ENCODE data around the gene FADS2.

DNA sequence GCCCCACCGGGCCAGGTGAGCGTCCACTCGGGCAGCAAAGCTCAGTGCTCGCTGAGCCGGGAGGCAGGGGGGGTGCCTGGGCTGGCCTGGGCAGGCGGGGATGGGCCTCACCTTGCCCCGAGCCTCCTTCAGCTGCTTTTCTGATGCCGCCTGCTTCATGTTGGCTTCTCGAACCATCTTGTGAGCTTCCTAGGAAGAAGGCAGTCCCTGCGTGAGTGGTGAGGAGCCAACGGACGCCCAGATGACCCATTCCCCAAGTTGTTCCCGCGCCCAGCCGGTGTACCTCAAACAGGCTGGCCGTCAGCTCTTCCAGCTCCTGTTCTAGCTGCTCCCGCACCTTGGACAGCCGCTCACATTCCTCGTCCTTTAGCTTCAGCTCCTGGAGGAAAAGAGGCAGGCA lies 79.2 kb downstream of the FADS2 start:
- no peak for TF ChIP-seq GATA2 (IDR thresholded peaks at IDR 0.05; ENCODE audit: low read depth, low read length)
- TF ChIP-seq GATA3 (IDR thresholded peaks at IDR 0.05; ENCODE audit: low read depth, low read length) = no peak
